Stimulated activated CD4-positive, alpha-beta T cell treated with anti-CD3 and anti-CD28 coated beads, TNF-alpha, amount 100 ng/mL, for 4 hours (primary cell): Measurements from ENCODE around the gene RPS24.
"Not testable (repeated sequence)": the region's sequence is repeated elsewhere in the genome, so short reads cannot be mapped to it uniquely, and the experiment has no call there.

Experiments
- DNase-seq, 3 experiments: peaks; one replicate each; pipeline ENCODE4 v3.0.0-alpha.2; 2020; ENCODE audit warnings: low read depth in 3 of 3

Gene RPS24

DNA sequence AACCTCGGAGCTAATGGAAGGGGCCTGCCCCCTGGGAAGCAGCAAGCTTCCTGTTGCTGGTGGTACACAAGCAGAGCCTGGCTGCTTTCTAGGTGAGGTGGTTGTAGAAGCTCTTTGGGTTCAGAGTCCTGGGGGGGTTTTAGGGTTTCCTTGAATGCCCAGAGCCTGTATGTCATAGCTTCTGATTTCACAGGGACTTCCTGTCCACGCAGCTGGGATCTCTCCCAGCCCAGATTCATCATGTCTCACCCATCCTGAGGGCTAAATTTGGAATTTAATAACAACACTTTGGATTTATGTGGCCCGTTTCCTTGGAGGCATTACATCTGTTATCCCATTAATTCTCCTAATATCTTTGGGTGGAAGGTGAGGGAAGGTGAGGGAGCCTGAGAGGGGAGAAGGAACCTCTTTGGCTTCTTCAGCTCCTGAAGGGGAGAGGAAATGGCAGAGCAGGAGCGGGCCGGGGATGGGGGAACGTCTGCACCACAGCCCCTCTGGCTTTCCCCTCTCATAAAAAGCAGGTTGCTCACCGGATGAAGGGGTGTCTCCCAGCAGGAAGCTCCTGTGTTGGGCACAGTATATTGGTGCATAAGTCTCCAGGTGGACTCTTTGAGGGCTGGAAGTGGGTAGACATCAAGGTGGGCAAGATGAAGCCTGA is 19.7 kb downstream of the RPS24 start:
- no peak for DNase-seq

DNA sequence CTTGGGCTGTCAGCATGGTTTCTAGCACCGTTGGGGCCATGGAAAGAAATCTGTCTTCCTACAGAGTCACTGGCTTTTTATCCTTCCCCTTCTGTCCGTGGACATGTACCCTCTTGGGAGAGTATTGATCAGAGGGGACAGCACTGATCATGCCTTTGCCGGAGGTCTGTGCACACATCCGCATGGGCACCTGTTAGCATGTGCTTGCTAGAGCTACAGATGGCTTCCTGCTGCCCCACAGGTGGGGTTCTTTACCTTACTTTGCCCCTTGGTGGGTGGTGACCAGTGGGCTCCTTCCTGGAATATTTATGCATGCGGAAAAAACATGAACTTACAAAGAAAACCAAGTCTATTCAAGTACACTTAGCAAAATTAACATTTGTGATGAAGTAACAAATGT is 24.9 kb downstream of the RPS24 start:
- DNase-seq, result no peak

DNA sequence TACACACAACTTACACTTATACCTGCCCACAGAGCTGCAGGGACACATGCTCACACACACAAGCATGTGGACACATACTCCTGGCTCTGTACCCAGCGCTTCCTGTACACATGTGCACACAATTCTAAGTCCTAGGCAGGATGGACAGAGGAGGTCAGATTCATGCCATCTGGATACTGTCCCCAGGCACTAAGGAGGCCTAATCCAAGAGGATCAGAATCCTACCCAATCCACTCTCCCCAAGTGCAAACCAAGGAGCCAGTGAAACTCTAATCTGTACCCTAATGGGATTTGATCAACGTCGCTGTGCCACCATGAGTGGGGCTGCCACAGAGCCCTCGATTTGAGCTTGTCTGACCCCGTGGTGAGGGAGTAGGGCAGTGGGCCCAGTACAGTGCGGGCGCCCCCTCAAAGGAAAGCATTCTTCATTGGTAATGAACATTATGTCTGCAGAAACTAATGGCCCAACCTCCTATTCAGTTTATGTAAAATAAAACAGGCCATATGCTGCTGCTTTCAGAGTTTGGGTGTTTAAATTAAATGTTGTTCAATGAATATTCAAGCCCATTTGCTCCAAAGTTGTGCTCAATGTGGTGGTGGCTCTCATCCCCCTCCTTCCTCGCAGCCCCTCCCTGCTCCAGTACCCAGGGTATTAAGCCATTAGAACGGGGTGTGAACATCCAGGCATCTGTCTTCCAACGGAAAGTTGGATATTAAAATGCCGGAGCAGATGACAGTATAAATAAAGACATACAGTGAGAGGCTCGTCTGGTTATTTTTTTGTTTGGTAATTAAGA is 26.4 kb downstream of the RPS24 start:
- DNase-seq, result no peak

DNA sequence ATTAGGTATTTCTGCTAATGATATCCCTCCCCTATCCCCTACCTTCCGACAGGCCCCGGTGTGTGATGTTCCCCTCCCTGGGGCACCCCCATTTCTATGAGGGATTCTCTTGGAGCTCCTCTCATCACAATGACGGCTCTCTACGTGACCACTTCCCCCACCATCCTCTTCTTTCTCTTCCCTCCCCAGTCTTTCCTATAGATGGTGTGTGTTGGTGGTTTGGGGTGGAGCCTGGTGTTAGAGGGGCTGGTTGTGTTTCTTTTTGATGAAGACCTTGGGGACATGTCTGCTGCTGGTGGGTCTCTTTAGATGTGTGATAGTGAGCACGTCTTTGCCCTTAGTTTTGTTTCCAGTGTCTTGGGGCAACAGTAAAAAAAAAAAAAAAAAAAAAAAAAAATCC is 28.6 kb downstream of the RPS24 start:
- DNase-seq, result no peak

DNA sequence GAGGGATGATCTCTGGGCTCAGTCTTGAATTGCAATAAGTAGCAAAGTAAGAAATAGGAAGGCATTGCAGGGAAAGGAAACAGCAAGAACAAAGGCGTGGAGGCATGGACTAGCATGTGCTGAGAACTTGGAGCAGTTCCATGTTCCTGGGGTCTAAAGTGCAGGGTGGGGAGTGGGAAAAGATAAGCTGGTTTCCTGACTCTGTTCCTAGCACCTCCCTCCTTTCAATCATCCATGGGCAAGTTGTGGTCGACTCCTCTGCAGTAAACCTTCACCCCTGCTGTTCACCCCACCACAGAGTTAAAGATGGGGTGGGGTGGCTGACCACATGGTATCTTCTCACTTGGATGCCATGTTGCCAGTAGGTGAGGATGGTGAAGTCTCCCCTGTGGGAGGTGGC is 29.6 kb downstream of the RPS24 start:
- no peak for DNase-seq

DNA sequence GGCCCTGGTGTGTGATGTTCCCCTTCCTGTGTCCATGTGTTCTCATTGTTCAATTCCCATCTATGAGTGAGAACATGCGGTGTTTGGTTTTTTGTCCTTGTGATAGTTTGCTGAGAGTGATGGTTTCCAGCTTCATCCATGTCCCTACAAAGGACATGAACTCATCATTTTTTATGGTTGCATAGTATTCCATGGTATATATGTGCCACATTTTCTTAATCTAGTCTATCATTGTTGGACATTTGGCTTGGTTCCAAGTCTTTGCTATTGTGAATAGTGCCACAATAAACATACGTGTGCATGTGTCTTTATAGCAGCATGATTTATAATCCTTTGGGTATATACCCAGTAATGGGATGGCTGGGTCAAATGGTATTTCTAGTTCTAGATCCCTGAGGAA is 31.3 kb downstream of the RPS24 start:
- not testable (repeated sequence) for DNase-seq

DNA sequence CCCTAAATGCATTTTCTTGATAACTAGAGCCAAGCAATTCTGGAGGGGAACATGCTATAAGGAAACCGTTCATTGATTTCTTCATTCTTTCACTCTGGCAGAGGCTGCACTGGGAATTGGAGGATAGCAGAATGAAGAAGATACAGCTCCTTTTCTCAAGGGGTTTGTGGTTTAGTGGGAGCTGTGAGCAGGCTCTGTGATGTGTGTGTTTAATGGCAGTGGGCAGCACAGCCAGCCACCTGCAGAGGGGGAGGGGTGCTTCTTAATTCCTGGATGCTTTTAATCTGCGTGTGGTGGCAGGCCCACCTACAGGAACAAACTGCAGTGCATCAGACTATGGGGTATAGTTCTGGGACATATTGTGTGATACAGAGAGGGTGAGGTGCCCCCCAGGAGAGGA is 31.9 kb downstream of the RPS24 start:
- no peak for DNase-seq

DNA sequence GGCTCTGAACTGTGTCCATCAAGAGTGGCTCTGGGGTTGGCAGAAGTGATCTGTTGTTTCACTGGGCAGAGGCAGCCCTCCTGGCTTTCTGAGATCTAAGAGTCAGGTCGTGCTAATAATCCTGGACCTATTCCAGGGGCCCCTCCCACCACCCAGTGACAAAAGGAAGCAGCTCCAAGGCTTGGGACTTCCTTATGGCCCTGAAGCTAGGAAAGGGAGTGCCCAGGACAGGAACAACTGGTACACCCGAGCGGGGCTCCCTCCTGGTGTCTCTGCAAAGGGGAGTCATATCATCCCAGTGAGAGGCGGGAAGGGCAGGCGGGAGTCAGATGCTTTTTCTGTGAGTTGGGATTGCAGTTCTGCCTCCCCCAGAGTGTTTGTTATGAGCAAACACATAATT is 32.3 kb downstream of the RPS24 start:
- DNase-seq, result no peak

DNA sequence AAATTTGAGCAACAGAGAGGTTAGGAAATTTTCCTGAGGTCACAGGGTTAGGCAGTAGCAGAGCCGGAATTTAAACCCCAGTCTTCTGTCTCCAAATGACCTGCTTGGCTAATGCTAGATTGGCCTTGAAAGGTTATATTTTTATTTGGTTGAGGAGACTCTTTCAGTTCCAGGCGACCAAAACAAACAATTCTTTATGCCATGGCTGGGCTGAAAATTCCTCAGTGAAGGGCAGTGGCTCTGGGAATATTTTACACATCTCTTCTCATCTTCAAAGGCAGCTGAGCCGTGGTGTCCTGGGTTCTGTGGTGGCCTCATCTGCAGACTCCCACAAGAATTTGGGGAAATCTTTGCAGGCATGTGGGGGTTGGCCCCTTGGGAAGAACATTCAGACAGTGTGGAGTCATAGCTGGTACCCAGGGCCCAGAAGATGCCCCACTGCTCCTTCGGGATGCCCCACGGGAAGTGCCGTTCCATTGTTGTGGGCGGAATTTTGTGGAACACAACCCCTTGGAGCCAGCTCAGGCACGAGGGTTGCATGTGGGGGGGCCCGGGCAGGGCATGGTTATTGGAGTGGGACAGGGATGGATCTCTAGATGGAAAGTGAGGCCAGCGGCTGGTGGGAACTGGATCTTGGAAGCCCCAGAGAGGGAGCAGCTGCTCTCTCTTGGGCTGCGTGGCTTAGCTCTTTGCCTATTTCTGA is 33.2 kb downstream of the RPS24 start:
- DNase-seq, result no peak

DNA sequence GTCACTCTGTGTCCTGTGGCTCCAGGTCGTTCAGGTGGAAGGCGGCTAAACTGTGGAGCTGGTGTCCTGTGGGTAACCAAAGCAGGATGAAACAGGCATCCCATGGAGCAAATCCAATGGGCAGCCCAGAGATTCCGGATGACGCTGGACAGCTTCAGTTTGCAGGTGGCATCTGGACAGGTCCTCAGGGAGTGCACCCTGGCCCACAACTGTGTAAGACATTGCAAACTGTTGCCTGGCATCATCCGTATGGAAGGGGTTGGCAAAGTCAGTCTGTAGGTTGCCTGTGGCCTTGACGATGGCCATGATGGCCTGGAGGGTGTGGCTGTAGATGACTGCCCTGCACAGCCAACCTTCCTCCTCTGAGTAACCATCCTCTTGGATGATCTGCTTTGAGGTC is 35.5 kb downstream of the RPS24 start:
- DNase-seq, result no peak

DNA sequence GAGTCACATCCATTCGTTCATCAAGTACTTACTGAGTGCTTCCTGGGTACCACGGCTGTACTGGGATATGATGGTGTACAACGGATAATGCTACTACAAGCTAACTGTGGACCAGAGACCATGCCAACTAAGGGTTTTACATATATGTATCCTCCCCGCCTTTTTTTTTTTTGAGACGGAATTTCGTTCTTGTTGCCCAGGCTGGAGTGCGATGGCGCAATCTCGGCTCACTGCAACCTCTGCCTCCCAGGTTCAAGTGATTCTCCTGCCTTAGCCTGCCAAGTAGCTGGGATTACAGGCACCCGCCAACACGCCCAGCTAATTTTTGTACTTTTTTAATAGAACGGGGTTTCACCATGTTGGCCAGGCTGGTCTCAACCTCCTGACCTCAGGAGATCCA is 36.4 kb downstream of the RPS24 start:
- not testable (repeated sequence) for DNase-seq

DNA sequence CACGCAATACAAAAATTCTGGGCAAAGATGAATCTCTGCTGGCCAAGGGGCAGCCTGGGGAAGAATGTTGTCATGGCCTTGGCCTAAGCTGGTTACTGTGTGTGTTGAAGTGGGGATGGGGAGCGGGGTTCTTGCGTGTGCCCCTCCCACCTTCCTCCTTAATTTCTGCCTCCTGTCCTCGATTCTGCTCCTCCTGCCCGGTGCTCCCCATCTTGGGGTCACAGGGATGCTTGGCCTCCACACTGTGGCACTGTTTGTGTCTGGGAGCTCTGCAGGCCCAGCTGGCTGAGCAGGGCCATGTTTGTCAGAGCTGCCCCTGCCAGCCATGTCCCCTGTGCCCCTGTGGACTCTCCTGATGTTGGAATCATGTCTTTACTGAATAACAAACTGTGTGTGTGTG is 37.1 kb downstream of the RPS24 start:
- no peak for DNase-seq

DNA sequence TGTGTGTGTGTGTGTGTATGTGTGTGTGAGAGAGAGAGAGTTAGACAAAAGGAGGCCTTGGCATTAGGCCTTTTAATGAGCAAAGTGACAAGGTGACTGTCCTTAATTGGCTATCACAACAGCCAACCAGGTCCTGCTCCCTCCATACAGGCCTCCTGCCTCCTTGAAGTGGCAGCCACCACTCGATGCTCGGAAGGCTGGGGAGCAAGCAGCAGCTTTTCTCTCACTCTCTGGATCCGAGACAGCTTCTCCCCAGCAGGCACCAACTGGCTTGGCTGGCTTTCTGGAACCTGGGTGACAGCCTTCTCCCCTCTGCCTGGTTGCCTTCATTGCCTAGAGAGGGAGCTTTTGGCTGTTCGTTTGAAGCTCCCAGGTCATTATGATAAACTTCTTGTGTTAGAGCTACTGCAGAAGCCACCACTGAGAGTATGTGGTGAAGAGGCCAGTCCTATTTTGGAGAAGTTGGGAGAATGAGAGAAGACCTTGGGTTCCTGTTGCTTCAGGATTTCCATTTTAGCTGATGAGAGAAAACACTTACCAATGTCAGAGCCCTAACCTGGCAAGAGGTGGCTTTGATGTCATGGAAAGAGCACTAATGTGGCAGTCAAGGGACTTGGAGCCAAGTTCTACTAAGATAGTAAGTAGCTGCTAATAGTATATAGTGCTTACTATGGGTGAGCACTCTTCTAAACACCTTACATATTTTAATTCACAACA is 37.6 kb downstream of the RPS24 start:
- no peak for DNase-seq

DNA sequence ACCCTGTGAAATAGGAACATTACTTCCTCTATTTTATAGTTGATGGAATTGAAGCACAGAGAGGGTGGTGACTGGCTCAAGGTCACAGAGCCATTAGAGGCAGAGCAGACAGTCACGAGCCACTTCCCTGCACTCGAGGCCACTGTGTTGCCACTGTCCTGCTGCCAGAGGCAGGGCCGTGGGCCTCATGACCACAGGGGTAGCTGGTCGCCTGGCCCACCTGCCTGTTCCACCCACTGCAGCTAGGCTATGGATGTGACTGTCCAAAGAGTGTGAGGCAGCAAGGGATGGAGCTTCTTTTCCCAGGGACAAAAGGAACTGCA is 38.2 kb downstream of the RPS24 start:
- no peak for DNase-seq

DNA sequence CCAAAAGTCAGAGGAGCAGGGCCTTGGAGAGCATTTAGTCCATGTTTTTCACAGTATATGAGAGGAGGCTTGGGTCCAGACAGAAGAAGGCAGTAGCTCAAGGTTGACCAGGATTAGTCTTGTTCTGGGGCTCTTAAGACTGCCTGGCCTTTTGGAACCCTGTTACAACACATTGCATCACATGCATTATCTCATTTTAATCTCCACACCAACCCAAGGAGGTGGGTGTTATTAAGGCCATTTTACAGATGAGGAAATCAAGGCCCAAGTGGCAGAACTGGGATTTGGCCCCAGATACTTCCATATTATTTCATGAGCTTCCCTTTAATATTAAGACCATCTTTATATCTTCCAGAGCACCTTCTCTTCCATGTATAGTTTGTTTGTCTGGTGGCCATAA is 38.8 kb downstream of the RPS24 start:
- DNase-seq, result no peak

DNA sequence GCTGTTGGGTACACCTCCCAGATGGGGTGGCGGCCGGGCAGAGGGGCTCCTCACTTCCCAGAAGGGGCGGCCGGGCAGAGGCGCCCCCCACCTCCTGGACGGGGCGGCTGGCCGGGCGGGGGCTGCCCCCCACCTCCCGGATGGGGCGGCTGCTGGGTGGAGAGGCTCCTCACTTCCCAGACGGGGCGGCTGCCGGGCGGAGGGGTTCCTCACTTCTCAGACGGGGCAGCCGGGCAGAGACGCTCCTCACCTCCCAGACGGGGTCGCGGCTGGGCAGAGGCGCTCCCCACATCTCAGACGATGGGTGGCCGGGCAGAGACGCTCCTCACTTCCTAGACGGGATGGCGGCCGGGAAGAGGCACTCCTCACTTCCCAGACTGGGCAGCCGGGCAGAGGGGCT is 42.1 kb downstream of the RPS24 start:
- DNase-seq, result not testable (repeated sequence)

DNA sequence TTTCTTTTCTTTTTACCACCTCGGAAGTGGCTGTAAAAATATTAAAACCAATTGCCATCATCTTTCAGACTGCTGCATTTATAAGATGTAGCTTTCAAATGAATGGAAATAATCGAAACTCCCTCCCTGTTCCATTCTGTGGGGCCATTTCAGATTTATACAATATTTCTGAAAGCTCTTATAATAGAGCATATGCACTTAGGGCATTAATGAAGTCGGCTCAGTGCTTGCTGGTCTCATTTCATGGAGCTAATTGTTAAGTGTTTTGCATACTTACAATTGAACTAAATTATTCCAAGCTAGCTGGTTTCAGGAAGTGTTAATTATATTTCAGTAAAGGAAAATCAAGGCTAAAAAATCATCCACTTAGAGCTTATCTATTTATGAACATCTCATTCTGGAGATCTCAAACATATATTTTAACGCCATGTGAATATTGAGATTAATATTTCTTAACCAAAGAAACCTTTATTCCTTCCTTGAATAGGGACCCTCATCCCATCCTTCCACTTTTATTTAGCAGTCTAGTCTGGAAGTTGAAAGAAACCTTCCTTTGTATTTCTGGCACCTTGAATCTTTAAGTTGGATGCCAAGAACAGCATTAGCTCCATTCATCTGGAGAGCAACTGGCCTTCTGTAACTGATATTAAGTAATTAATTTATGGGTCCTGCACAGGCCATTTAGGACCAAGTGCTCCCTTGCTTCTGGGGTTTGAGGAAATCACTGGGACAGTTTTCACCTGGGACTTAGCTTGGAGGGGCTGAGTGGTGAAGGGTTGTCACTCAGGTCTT is 45.1 kb downstream of the RPS24 start:
- no peak for DNase-seq

DNA sequence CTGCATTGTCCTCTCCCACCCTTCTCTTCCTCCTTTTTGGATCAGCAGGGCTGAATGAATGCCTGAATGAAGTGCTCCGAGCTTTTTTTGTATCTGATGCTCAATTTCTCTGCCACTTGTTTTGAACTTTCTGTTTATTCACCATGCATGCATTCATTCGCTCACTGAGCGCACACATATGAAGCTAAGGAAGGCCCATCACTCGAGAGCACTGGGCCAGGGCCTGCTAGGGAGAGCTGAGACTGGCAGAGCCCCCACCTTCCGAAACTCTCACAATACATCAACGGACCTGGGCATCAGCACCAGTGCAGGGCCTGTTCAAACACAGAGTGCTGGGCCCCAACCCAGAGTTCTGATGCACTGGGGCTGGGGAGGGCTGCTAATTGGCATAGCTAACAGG is 45.7 kb downstream of the RPS24 start:
- no peak for DNase-seq

DNA sequence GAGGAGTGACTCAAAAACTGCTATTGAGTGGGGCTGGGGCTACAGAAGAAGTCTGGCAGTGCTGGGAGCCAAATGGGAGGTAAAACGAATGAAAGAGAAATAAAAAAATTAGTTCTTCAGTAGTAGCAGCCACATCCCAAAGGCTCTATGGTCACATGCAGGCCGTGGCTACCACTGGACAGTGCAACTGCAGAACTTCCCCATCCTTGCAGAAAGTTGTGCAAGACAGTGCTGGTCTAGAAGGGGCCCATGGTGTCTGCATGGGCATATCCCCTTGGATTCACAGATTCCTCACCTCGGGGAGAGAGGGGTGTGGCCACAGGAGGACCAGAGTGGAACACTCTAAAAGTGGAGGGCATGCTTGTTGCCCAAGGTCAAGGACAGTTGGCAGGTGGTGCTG is 47.6 kb downstream of the RPS24 start:
- no peak for DNase-seq

DNA sequence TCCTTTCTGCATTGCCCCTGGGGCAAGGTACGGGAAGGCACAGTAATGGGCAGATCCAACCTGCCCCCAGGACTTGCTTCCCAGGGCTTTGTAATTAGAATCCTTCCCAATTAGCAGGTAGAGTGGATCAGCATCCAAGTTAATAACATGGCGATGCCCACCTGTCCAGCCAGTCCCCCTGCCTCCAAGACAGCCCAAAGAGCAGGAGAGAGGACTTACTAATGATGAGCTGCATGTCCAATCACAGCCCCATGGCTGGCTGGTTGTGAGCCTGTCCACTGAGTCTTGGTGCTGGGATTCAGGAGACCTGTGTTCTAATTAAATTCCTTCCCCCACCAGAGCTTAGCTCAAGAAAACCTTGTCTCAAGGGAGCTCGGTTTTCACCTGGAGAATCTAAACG is 49.0 kb downstream of the RPS24 start:
- DNase-seq, result no peak
